NK-92 treated with Interleukin-12 subunit alpha and Interleukin-12 subunit beta, amount 100 ng/mL, for 24 hours (cell line): ENCODE results near the gene MAPKBP1.

Source experiments
- DNase-seq: peaks from one replicate; lab custom pipeline; 2025; lab: John Stamatoyannopoulos, UW

The MAPKBP1 gene

GRCh38 chr15:41782371-41783282 lies 8.3 kb downstream of the MAPKBP1 start:
- no peak for DNase-seq

- DNase-seq, result no peak
Measured at GRCh38 chr15:41783296-41783695, 9.0 kb downstream of the MAPKBP1 start.

- no peak for DNase-seq
Measured at GRCh38 chr15:41788262-41788661, 14.0 kb downstream of the MAPKBP1 start.

- DNase-seq, result no peak
Measured at GRCh38 chr15:41789236-41789635, 15.0 kb downstream of the MAPKBP1 start.

DNA sequence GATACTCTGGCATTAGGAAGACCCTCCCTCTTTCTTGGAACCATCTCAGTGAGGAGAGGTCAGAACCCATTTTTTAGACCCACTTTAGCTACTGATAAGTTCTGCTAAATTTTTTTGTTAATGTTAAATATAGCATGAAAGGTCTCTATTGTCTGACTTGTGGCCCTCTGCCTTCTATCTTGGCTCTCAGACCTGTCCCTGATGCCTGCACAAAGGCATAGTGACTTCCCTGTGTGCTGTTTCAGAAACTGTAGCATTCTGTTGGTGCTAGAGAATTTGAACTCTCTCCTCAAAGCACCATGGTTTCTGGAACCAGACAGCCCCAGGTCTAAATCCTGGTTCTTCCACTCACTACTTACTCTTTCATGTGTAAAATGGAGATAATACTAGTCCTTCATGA lies 15.4 kb downstream of the MAPKBP1 start:
- no peak for DNase-seq

- no peak for DNase-seq
Measured at GRCh38 chr15:41790169-41790568, 15.9 kb downstream of the MAPKBP1 start.

DNA sequence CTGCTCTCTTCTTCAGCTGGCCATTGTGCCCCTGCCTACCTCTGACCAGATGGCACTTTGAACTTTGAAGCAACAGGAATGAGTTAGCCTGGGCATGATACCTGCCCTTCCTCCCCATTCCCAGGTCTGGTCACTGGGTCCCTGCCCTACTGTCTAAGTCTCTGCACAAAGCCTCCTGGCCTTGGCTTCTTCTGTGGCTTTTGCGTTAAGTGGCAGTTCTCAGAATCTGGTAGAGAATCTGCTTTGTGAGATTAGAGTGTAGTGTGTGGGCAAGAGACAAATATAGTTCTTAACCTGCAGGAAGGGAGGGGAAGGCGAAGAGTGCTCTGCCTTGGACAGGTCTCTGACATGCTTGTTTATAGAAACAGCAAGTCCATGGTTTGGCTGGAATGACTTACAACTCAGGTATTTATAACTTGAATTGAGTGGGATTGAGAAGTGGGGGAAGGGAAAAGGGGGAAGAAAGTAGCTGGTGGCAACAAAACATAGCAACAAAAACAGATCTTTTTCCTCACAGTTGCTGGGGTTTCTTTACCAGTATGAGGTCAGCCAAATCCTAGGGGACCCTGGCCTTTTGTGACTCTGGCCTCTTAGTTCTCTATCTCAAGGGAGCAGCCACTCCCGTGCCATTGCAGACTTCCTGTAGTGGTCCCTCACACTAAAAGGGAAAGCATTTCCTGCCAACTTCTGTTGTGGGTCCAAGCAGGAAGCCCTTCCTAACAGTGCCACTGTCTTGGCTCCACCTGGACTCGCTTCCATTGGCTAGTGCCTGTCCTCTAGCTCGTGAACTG lies 16.7 kb downstream of the MAPKBP1 start:
- DNase-seq, result no peak

GRCh38 chr15:41791547-41791937 lies 17.3 kb downstream of the MAPKBP1 start:
- no peak for DNase-seq

GRCh38 chr15:41792000-41792637 lies 17.8 kb downstream of the MAPKBP1 start:
- no peak for DNase-seq

DNA sequence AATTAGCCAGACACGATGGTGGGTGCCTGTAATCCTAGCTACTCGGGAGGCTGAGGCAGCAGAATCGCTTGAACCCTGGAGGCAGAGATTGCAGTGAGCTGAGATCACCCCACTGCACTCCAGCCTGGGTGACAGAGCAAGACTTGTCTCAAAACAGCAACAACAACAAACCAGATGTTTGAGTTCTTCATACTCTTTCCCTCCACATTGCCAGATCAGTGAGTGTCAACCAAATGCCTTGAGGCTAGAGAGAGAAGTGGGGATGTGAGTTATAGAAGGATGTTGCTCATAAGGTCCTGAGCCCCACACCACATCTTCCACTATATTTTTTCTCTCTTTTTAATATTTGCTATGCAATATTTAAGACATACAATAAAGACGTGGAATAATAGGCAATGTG lies 19.8 kb downstream of the MAPKBP1 start:
- no peak for DNase-seq

DNA sequence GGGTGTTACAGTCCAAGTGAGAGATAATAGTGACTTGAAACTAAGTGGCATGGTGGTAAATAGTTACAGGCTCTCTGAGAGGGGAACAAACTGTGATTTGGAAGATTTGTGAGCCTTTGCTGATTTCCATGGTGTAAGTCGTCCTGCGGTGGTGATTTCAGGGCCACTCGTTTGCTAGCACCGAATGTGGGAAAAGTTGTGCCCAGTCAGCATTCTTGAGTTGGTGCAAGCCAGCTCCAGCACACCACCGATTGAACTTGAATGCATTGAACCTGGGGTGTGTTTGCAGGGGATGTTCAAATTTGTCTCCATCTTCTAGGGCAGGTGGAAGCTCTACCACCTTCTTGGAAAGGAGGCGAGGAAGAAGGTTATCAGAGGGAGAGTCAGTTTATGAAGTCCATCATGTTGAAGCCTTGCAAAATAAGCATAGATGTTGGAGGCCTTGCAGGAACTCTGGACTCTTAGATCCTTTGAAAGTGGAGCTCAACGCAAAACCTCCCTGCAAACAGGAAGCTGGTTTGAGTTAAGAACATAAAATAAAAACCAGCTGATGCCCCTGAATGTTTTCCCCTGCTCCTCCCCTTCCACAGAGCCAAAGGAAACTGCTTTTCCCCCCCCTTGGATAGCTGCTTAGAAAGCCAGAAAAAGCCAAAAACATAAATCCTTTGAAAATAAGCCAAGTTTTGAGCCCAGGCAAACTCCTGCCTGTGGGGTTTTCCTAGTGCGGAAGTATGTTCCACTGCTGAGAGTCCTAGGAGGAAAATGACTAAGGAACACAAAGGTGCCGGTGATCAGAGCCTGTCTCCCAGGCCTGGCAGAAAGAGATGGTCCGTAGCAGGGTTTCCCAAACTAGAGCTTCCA lies 21.9 kb downstream of the MAPKBP1 start:
- no peak for DNase-seq

GRCh38 chr15:41797201-41797944 lies 23.1 kb downstream of the MAPKBP1 start:
- no peak for DNase-seq

DNA sequence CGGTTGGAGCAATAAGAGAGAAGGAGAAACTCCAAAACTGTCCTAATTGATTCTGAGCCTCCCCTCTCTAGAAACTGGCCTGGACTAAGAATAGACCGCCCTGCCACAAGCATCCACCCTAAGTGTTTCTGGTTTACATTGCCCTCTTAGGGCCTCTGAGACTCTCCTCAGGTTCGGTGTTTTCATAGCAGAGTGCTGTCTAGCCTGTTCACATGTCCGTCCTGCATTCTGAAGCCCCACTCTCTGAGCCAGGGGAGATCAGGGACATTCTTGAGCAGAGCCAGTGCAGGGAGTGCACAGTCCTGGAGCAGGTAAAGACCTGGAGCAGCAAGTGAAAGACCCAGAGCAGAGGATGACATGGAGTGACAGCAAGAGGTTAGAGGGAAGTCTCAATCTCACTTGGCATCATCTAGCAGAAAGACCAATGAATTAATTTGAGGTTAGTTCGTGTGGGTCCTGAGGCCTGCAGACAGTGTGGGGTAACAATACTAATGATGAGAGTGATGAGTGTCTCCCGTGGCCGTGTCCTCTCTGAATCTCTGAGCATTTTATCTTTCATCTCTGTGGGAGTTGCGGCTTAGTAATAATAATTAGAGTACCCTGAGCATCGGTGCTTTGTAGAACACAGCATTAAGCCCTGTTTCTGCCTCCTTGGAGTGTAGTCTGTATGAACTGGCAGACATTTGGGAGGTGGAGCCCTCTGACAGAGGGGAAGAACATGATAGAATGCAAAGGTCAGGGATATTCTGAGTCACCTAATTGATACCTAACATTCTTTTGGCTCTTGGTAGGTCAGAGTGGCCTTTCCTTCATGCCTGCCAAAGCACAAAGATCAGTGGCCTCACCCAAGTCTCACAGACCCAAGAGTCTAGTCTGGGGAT lies 24.6 kb downstream of the MAPKBP1 start:
- DNase-seq, result no peak

GRCh38 chr15:41799488-41799805 lies 25.2 kb downstream of the MAPKBP1 start:
- no peak for DNase-seq

DNA sequence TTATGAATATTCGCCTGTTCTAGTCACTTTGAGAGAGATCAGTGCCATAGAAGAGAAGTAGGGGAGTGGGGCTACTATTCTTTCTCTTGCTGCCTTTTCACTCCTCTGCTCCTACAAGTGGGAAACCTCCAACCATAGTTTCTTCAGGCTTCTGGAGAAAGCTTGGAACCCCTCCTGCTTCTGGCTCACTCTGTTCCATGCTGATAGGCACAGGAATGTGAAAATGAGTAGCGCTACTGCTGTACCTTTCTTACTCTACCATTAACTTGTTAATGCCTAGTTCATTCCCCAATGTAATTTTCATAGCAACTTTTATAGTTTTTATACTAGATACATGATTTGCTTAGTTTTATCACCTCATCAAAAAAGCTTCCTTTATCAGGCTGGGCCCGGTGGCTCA lies 26.9 kb downstream of the MAPKBP1 start:
- DNase-seq, result no peak

DNA sequence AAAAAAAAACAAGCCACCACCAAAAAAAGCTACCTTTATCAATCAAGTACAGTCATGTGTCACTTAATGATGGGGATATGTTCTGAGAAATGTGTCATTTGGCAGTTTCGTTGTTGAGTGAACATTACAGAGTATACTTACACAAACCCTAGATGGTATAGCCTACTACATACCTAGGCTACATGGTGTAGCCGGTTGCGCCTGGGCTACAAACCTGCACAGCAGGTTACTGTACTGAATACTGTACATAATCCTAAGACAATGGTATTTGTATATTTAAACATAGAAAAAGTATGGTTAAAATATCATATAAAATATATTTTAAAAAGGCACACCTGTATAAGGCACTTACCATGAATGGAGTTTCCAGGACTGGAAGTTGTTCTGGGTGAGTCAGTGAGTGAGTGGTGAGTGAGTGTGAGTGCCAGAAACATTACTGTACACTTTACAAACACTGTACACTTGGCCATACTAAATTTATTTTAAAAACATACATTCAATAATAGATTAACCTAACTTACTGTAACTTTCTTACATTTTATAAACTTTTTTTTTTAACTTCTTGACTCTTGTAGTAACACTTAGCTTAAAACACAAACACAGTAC lies 27.7 kb downstream of the MAPKBP1 start:
- no peak for DNase-seq

DNA sequence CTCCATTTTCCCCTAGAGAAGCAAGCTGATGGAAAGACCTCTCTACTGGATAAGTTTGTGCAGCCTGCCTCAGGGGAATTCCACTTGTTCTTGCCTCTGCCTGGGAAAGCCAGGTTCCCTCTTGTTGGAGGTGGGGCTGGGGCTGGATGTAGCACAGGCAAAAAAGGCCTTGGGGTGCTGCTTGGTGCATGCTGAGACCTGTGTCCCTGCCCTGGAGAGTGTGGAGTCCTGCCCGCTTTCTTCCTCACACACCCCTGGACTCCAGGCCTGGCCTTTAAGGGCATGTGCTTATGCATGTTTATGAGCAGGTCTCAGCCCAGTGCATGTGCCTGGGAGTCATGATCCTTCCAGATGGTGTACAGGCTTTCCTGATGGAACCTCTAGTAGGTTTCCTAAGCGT lies 30.1 kb downstream of the MAPKBP1 start:
- DNase-seq, result no peak

GRCh38 chr15:41804916-41805666 lies 30.8 kb downstream of the MAPKBP1 start:
- no peak for DNase-seq

DNA sequence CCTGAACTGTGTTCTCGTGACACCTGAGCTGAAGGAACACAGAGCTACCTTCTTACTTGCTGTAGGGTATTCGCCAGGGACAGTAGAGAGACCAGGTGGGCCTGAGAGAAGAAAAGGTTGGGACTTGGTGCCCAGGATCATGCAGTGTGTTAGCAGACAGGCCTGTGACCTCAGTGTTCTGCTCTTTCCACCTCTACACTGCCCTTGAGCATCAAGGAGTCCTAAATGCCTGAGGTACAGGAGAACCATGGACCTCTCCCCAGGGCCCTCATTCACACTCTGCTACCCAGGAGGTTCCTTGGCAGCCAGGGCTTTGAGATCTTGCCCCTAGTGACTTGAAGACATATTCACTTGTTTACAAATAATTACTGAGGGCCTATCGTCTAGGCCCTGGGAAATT lies 31.4 kb downstream of the MAPKBP1 start:
- DNase-seq, result no peak
